SU-DHL-6 (cell line): ENCODE data around the gene ZSWIM7.

Source experiments
- H2AFZ ChIP-seq: fragments of 200-600 bp; sonication (generic); 2 replicates; pipeline ENCODE4 v1.6.1; 2014; ENCODE audit warnings: low read depth, mild to moderate bottlenecking, moderate library complexity, mixed read lengths, antibody characterized with exemption, low read length; ENCODE audit not compliant: severe bottlenecking
- H3F3A ChIP-seq: fragments of 200-600 bp; shearing (Covaris generic); 2 replicates; pipeline ENCODE4 v1.6.0; 2016; ENCODE audit warnings: antibody characterized with exemption, mild to moderate bottlenecking; ENCODE audit not compliant: insufficient read depth
- H3K27ac ChIP-seq: fragments of 200-600 bp; sonication (generic); 2 replicates; pipeline ENCODE4 v1.5.1; 2016; ENCODE audit warnings: low read depth, mild to moderate bottlenecking, low read length, moderate library complexity, mixed read lengths
- H3K27me3 ChIP-seq: fragments of 200-600 bp; sonication (generic), shearing (Covaris generic); 2 replicates; pipeline ENCODE4 v1.6.0; 2014; ENCODE audit warnings: mild to moderate bottlenecking, low read length
- H3K36me3 ChIP-seq: fragments of 200-600 bp; sonication (generic); 2 replicates; pipeline ENCODE4 v1.6.1; 2014; ENCODE audit warnings: mild to moderate bottlenecking, low read length, mixed read lengths
- H3K4me2 ChIP-seq: fragments of 300-600, 200-600 bp; shearing (Covaris generic), sonication (generic); 2 replicates; pipeline ENCODE4 v1.6.0; 2014; ENCODE audit warnings: low read length, low read depth, mild to moderate bottlenecking; ENCODE audit not compliant: poor library complexity, severe bottlenecking
- H3K4me3 ChIP-seq: fragments of 200-600 bp; sonication (generic); 2 replicates; pipeline ENCODE4 v1.5.1; 2014; ENCODE audit warnings: antibody characterized with exemption, low read length, mild to moderate bottlenecking, mixed read lengths; ENCODE audit not compliant: insufficient read depth, poor library complexity, severe bottlenecking
- H3K79me2 ChIP-seq: fragments of 200-600 bp; sonication (generic); 2 replicates; pipeline ENCODE4 v1.6.1; 2014; ENCODE audit warnings: mild to moderate bottlenecking, low read length, moderate library complexity; ENCODE audit not compliant: insufficient read depth
- H3K9ac ChIP-seq: fragments of 200-600 bp; sonication (generic); 2 replicates; pipeline ENCODE4 v1.7.0; 2014; ENCODE audit warnings: mild to moderate bottlenecking, low read length
- H3K9me2 ChIP-seq: fragments of 200-600 bp; sonication (generic); replicated peaks from 2 replicates; pipeline ENCODE4 v1.6.1; 2014; ENCODE audit warnings: low read length; ENCODE audit not compliant: insufficient read depth
- H3K9me3 ChIP-seq: fragments of 200-600 bp; sonication (generic); 2 replicates; pipeline ENCODE4 v1.6.1; 2014; ENCODE audit warnings: low read length, mixed read lengths; ENCODE audit not compliant: insufficient read depth
- H4K20me1 ChIP-seq: fragments of 200-600 bp; sonication (generic); 2 replicates; pipeline ENCODE4 v1.6.1; 2014; ENCODE audit warnings: low read depth, mild to moderate bottlenecking, antibody characterized with exemption, low read length, moderate library complexity, mixed read lengths
- CTCF ChIP-seq: fragments of 200-600 bp; sonication (generic); IDR thresholded peaks from one replicate; pipeline ENCODE4 v1.5.1; 2017; ENCODE audit warnings: antibody characterized with exemption, mild to moderate bottlenecking, low read length, moderate library complexity; ENCODE audit not compliant: insufficient read depth, poor library complexity, severe bottlenecking
- EZH2phosphoT487 ChIP-seq: fragments of 200-600 bp; sonication (generic), shearing (Covaris generic); conservative IDR thresholded peaks from 2 replicates; pipeline ENCODE4 v1.6.1; 2018; ENCODE audit warnings: mild to moderate bottlenecking, antibody characterized with exemption, low read length, moderate library complexity, mixed read lengths

ZSWIM7 gene

GRCh38 chr17:15966879-15967248, 32.6 kb downstream of the ZSWIM7 start:
- Histone ChIP-seq H4K20me1 (no peaks in the 10 kb centered on the region), H3K79me2 (no peaks in the 10 kb centered on the region), H3K27ac (no peak overlapping the region), H3F3A (no peaks in the 10 kb centered on the region), H3K4me2 (no peak overlapping the region), H3K36me3 (no peaks in the 10 kb centered on the region), H2AFZ (no peak overlapping the region), H3K27me3 (no peaks in the 10 kb centered on the region), H3K9me3 (no peaks in the 10 kb centered on the region), H3K9me2 (no peaks in the 10 kb centered on the region), H3K9ac (no peak overlapping the region), H3K4me3 (no peak overlapping the region)
- TF ChIP-seq EZH2phosphoT487 (no peak), CTCF (no peak)

- H3K27me3 ChIP-seq: no peaks in the 10 kb centered on the region
- no peak overlapping the region for H3K4me2 ChIP-seq
- H3K9ac ChIP-seq: no peak overlapping the region
- no peaks in the 10 kb centered on the region for H3K79me2 ChIP-seq
- no peak overlapping the region for H2AFZ ChIP-seq
- no peaks in the 10 kb centered on the region for H3K9me3 ChIP-seq
- H3K4me3 ChIP-seq: no peak overlapping the region
- no peaks in the 10 kb centered on the region for H4K20me1 ChIP-seq
- no peaks in the 10 kb centered on the region for H3K36me3 ChIP-seq
- no peak for TF ChIP-seq CTCF
- no peak for TF ChIP-seq EZH2phosphoT487
- H3F3A ChIP-seq: no peaks in the 10 kb centered on the region
- no peaks in the 10 kb centered on the region for H3K9me2 ChIP-seq
- no peak overlapping the region for H3K27ac ChIP-seq
Observed at GRCh38 chr17:15966183-15966878, 33.2 kb downstream of the ZSWIM7 start.

- TF ChIP-seq CTCF (no peak), EZH2phosphoT487 (no peak)
- H3K9me2 ChIP-seq: no peaks in the 10 kb centered on the region
- H3K4me3 ChIP-seq: no peak overlapping the region
- H2AFZ ChIP-seq: no peak overlapping the region
- H3K9ac ChIP-seq: no peak overlapping the region
- H3F3A ChIP-seq: no peaks in the 10 kb centered on the region
- no peaks in the 10 kb centered on the region for H3K9me3 ChIP-seq
- H3K27me3 ChIP-seq: no peaks in the 10 kb centered on the region
- H3K27ac ChIP-seq: no peak overlapping the region
- no peaks in the 10 kb centered on the region for H3K36me3 ChIP-seq
- H4K20me1 ChIP-seq: no peaks in the 10 kb centered on the region
- H3K4me2 ChIP-seq: no peak overlapping the region
- no peaks in the 10 kb centered on the region for H3K79me2 ChIP-seq
Observed at GRCh38 chr17:15965528-15965927, 34.0 kb downstream of the ZSWIM7 start.
